Right forelimb (tissue), 1 donor: Measurements from ENCODE around the gene IGFBP7.

Experiments
- DNase-seq: peaks from one replicate; pipeline ENCODE4 v3.0.0-alpha.2; 2018

IGFBP7 gene

DNA sequence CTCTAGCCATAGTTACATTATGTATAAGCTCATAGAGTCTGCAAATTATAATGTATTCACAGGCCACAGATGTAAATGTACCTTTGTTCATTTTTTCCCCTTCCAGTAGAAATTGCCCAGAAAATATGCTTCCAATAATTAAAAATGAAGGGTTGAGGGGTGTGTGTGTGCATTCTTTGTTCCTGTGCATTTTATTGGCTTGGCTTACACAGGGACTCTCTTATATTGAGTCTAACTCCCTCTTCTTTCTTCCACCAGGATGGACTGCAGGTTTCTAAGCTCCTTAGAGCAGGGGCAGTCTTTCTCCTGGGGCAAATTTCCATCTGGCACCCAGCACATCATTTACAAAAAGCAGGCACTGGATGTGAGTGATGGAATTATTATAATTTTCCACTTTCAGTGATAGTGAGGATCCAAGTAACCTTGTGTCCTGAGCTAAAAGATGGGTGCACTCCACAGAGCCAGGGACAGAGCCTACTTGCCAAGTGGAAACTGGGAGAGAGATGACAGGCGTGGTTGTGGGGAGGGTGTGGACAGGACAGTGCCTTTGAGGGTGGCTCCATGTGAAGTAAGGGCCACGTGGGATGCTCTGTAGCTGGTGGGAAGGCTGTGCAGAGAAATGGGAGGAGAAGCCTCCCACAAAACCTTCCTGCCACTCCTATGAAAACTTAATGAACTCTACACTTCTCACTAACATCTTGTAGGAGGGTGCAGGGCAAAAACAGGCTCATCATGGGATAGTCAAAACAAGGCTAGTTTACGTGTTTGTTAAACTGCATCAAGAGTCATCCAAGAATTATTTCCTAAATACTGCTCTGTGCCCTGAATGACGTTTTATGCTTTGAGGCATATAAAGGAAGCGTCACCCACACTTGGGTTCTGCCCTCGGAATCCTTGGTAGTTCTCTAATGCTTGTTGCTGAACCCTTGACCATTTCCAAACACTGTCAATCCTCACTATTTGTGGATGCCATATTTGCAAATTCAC is 16.0 kb downstream of the IGFBP7 start:
- DNase-seq = no peak

GRCh38 chr4:57091657-57092162 is 18.5 kb downstream of the IGFBP7 start:
- DNase-seq = no peak

DNA sequence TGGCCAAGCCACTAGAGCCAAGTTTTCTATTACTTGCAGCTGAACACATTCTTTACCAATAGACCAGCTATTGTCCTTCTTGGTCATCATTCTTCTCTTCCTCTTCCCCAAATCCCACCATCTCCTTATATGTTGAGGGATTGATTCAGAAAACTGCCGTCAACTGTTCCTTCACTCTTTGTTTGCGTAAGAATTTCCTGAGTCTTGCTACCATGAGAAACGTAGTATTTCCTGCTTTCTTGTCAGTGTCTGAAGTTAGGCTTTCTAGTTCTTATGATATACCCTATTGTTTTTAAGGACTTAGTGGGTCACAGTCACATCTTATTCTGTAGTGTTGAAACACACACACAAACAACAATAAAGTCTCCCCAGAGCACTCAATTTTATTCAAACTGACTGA is 20.1 kb downstream of the IGFBP7 start:
- no peak for DNase-seq

DNA sequence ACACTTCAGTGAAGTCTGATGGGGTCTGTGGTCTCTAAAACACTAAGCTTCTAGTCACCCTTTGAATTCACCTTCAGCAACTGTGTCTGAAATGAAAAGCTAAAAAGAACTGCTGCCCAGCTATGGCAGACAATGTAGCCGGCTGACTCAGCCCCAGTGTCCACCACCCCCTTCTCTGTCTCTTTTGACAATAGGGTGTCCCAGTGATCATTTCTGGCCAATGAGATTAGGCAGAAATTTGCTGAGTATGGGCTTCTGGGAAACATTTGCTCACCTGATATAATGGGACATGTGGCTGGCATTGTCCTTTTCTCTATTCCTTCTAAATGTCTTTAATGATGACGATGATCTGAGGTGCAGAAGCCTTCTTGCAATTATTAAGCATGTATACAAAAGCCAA is 20.6 kb downstream of the IGFBP7 start:
- no peak for DNase-seq

GRCh38 chr4:57086031-57086723 is 24.0 kb downstream of the IGFBP7 start:
- DNase-seq = no peak

DNA sequence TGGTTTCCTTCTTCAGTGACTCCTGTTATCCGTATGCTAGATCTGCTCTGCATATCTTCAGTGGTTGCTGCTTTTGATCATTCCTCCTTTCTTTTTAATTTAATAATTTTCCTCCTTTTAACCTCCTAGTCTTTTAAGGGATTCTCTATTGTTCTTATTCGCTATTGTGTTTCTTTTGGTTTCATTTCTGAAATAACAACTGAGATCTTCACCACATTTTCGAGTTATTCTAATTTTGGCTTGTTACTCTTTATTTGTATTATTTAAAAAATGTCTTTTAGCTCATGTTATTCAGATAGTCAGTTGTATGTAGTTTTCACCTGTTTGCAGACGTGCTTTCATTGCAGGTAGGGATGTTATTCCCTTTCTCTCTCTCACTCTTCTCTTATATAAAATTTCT is 24.9 kb downstream of the IGFBP7 start:
- DNase-seq = no peak

DNA sequence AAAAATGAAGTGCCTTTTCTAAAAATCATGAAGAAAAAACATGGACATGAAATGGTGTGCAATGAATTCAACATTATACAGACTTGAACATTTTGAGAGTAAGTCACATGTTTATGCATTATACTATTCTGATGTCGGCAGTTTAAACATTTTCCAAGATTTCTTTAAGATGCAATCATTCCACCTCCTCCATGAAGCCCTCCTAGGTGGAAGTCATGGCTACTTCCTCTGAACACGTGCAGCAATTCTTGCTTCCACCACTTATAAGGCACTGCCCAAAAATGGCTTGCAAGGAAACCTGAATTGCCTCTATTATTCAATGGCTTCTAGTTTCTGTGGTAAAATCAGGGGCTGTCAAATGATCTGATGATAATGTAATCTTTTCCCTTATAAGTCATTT is 25.8 kb downstream of the IGFBP7 start:
- DNase-seq = no peak

- DNase-seq = no peak
Observed at GRCh38 chr4:57083090-57083489, 27.1 kb downstream of the IGFBP7 start.

DNA sequence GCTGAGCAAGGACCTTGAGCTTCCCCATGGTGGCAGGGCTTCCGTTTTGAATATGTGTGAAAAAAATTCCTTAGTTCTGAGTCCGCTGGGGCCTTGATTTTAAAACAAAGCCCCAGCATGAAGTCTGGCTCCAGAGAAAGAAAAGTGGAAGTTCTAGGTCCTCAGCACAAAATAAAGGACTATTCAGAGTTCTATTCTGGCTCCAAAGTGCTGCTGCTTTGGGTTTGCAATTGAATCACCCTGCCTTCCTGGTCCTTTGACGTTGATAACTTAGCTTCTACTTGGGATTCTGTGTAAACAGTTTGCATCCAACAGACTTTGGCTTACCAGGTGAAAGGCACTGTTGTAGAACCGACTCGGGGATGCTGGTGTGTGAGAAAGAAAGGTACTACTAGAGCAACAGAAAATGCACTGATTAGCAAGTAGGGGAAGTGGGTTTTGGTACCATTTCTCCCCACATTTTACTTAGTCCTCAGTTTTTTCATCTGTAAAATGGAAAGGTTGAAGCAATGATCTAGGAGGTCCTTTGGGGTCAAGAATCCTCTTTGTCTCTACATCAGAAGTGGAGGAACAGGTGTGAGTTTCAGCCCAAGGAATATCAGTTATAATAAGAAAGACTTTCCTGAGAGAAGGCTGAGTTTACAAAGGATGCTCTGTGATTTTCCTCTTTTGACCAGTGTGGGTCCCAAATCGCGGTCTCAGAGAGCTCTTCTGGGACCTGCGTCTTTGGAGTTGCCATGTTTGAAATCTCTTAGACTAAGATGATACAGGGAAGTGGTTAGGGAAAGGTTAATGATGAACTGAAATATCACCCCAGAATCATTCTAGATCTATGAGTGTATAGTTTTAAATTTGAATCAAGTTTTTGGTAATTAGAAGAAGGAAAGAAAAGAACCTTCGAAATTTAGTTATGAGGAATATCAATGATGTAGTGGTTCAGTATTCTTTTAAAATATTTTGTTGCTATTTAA is 28.2 kb downstream of the IGFBP7 start:
- no peak for DNase-seq

- DNase-seq = no peak
Observed at GRCh38 chr4:57080781-57081650, 29.2 kb downstream of the IGFBP7 start.

DNA sequence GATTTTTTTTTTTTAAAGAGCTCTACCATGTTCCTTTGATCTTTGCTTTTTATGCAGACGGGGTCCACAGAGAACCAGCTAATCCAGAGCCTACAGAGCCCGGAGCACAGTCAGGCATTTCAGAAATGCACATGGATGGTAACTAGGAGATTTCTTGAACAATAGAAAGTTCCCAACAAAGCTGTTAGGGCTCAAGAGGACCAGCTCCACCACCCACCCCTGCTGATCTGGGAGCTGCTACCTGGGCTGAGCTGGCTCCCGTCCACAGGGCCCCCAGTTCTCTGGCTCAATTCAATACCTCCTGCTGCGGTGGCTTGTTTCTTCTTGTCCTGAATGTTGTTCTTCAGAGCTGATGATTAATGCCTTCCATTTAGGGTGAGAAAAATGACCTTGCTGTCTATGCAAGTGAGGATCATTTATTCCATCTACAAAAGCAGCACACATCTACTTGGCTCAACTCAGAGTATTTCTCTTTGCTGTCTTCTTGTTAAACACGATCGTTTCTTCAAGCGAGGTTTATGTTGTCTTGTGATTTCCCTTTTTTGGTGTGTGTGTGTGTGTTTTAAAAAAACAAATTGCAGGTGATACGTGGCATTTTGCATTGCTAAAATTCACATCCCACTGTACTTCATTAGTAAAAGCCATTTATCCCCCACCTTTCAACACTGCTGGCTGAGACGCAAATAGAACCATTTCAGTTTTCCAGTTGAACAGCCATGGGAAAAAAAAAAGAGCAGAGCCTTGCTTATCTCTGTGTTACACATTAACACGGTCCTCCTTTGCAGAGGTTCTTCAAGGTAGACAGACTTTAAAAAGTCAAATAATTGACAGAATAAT is 31.3 kb downstream of the IGFBP7 start:
- DNase-seq = no peak

GRCh38 chr4:57077550-57078343 is 32.4 kb downstream of the IGFBP7 start:
- no peak for DNase-seq

GRCh38 chr4:57076646-57077045 is 33.5 kb downstream of the IGFBP7 start:
- DNase-seq = no peak

GRCh38 chr4:57075367-57075766 is 34.8 kb downstream of the IGFBP7 start:
- DNase-seq = no peak

GRCh38 chr4:57074744-57075143 is 35.4 kb downstream of the IGFBP7 start:
- no peak for DNase-seq

DNA sequence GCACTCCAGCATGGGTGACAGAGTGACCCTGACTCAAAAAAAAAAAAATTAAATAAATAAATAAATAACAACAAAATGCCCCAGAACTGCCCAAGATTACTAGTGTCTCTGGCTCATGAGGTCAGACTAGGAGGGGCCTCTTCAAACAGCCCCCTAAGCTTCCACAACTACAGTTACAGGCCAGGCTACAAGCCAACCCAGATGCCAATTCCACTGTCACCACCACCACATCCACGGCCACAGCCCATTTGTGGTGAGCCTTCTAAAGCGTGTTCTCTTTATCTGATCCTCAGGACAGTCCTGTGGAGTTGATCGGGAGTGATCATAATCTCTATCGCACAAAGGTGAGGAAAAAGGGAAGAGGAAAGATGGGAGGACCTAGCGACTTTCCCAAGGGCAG is 36.6 kb downstream of the IGFBP7 start:
- no peak for DNase-seq

DNA sequence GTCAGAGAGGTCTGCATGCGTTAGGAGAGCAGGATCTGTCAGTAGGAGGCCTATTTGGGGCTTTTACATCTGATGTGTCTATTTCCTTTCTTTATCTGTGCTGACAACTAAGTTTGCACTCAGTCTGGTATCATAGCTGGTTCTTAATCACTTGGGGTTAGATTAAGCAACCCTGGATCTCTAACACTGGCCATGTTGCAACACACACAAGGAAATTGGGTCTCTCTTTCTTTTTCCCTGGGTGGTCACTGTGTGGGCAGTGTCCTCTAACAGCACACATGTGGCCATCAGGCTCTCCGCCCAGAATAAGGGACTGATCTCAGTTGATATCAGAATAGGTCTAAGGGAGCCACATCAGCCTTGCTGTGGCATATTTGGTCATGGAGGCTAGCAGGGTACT is 38.9 kb downstream of the IGFBP7 start:
- DNase-seq = no peak

GRCh38 chr4:57070461-57070860 is 39.7 kb downstream of the IGFBP7 start:
- no peak for DNase-seq

DNA sequence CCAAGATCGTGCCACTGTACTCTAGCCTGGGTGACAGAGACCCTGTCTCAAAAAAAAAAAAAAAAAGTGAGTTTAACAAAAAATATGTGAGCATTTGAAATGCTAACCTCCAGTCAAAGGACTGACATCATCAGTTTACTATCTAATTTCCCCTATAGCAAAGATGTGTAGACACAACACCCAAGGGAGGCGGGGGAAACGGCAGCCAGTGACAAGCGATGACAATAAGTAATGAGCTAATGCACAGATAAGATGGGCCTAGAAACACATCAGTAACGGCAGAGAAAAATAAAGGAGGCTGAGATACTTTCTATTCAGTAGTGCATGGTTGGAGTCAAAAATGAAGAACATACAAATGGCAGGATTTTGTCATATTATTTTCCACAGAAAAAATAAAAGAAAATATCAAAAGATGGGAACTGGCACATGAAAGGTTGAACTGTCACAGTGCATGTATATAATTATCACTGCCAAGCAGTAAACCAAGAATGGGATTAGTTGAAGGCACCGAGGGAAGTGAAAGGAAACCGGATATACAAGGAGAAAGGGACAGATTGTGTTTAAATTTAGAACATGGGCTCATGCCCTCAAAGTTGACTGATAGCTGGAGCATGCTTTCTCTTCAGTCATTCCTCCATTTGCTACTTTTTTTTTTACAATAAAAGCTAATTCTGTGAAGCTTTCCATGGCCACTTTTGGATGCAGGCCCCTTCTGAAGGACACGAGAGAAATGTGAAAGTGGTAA is 41.8 kb downstream of the IGFBP7 start:
- DNase-seq = no peak
